Parathyroid adenoma (tissue), 2 donors: ENCODE results near the gene CHMP5.

Experiments used
- H2AFZ ChIP-seq: fragments of 300-600 bp; sonication (generic); one replicate; pipeline ENCODE4 v1.7.0; 2017; ENCODE audit warnings: antibody characterized with exemption, mild to moderate bottlenecking
- H3K27ac ChIP-seq: fragments of 300-600 bp; sonication (generic); one replicate; pipeline ENCODE4 v1.7.0; 2017
- H3K27me3 ChIP-seq: fragments of 300-600 bp; sonication (generic); one replicate; pipeline ENCODE4 v1.7.0; 2017; ENCODE audit warnings: low read length; ENCODE audit not compliant: control insufficient read depth, insufficient read depth
- H3K36me3 ChIP-seq: fragments of 300-600 bp; sonication (generic); one replicate; pipeline ENCODE4 v1.7.0; 2017; ENCODE audit warnings: low read length; ENCODE audit not compliant: control insufficient read depth, insufficient read depth
- H3K4me1 ChIP-seq: fragments of 300-600 bp; sonication (generic); one replicate; pipeline ENCODE4 v1.7.0; 2017; ENCODE audit warnings: control low read depth
- H3K4me2 ChIP-seq: fragments of 300-600 bp; sonication (generic); one replicate; pipeline ENCODE4 v1.7.0; 2017; ENCODE audit warnings: low read length
- H3K4me3 ChIP-seq: fragments of 300-600 bp; sonication (generic); one replicate; pipeline ENCODE4 v1.7.0; 2017; ENCODE audit warnings: low read depth, low read length
- H3K79me2 ChIP-seq: fragments of 300-600 bp; sonication (generic); one replicate; pipeline ENCODE4 v1.7.0; 2017; ENCODE audit warnings: control low read depth
- H3K9ac ChIP-seq: fragments of 300-600 bp; sonication (generic); one replicate; pipeline ENCODE4 v1.7.0; 2017; ENCODE audit warnings: mild to moderate bottlenecking
- H3K9me3 ChIP-seq: fragments of 300-600 bp; sonication (generic); one replicate; pipeline ENCODE4 v1.7.0; 2017; ENCODE audit warnings: low read length; ENCODE audit not compliant: control insufficient read depth
- CTCF ChIP-seq: fragments of 300-600 bp; sonication (generic); IDR thresholded peaks from one replicate; pipeline ENCODE4 v1.7.0; 2017; ENCODE audit warnings: antibody characterized with exemption, mild to moderate bottlenecking
- donor health status: primary hyperparathyroidism.

CHMP5 gene

DNA sequence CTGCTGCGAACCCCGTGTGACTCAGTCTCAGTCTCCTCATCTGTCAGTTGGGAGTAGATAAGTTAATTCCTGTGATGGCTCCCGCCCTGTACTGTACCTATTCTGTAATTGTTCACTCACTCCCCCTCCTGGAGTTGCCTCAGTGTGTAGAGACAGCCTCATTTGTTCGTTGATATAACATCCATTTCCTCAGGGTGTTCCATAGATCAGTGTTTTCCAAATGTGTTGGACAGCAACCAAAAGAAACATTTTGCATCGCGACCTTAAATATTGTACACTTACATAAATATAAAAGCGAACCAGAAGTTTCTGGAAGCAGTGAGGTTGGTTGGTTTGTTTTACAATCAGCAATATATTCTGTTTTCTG lies 26.2 kb downstream of the CHMP5 start:
- TF ChIP-seq CTCF = no peak
- peak overlapping the region; percentile 88 for H3K4me2 ChIP-seq
- peak overlapping the region; percentile 99 for H3K27ac ChIP-seq
- no peaks in the 10 kb centered on the region for H3K36me3 ChIP-seq
- peak overlapping the region; percentile 85 for H2AFZ ChIP-seq
- H3K4me3 ChIP-seq = peak overlapping the region; percentile 98
- peaks cover 4% of the 10 kb centered on the region for H3K4me1 ChIP-seq
- H3K9ac ChIP-seq = peak overlapping the region; percentile 87
- no peaks in the 10 kb centered on the region for H3K27me3 ChIP-seq
- peaks cover 17% of the 10 kb centered on the region for H3K79me2 ChIP-seq
- H3K9me3 ChIP-seq = no peaks in the 10 kb centered on the region

GRCh38 chr9:33291901-33292300 lies 27.1 kb downstream of the CHMP5 start:
- peaks cover 24% of the 10 kb centered on the region for H3K79me2 ChIP-seq
- H3K27ac ChIP-seq = no peak overlapping the region
- TF ChIP-seq CTCF = no peak
- no peaks in the 10 kb centered on the region for H3K27me3 ChIP-seq
- peaks cover 2% of the 10 kb centered on the region for H3K4me1 ChIP-seq
- no peak overlapping the region for H3K4me2 ChIP-seq
- no peak overlapping the region for H2AFZ ChIP-seq
- no peaks in the 10 kb centered on the region for H3K9me3 ChIP-seq
- H3K36me3 ChIP-seq = no peaks in the 10 kb centered on the region
- no peak overlapping the region for H3K4me3 ChIP-seq
- H3K9ac ChIP-seq = no peak overlapping the region

- TF ChIP-seq CTCF = no peak
- H3K27me3 ChIP-seq = no peaks in the 10 kb centered on the region
- H3K4me3 ChIP-seq = no peak overlapping the region
- no peak overlapping the region for H3K9ac ChIP-seq
- no peak overlapping the region for H2AFZ ChIP-seq
- no peak overlapping the region for H3K4me2 ChIP-seq
- peaks cover 24% of the 10 kb centered on the region for H3K79me2 ChIP-seq
- no peaks in the 10 kb centered on the region for H3K9me3 ChIP-seq
- H3K27ac ChIP-seq = no peak overlapping the region
- H3K4me1 ChIP-seq = peaks cover 6% of the 10 kb centered on the region
- H3K36me3 ChIP-seq = no peaks in the 10 kb centered on the region
Observed at GRCh38 chr9:33293782-33294181, 28.9 kb downstream of the CHMP5 start.

- no peak for TF ChIP-seq CTCF
- peaks cover 24% of the 10 kb centered on the region for H3K79me2 ChIP-seq
- H3K4me3 ChIP-seq = no peak overlapping the region
- H3K9ac ChIP-seq = no peak overlapping the region
- no peaks in the 10 kb centered on the region for H3K27me3 ChIP-seq
- H2AFZ ChIP-seq = no peak overlapping the region
- no peaks in the 10 kb centered on the region for H3K9me3 ChIP-seq
- H3K27ac ChIP-seq = no peak overlapping the region
- H3K36me3 ChIP-seq = no peaks in the 10 kb centered on the region
- peaks cover 6% of the 10 kb centered on the region for H3K4me1 ChIP-seq
- H3K4me2 ChIP-seq = no peak overlapping the region
Observed at GRCh38 chr9:33294670-33295432, 30.0 kb downstream of the CHMP5 start.

DNA sequence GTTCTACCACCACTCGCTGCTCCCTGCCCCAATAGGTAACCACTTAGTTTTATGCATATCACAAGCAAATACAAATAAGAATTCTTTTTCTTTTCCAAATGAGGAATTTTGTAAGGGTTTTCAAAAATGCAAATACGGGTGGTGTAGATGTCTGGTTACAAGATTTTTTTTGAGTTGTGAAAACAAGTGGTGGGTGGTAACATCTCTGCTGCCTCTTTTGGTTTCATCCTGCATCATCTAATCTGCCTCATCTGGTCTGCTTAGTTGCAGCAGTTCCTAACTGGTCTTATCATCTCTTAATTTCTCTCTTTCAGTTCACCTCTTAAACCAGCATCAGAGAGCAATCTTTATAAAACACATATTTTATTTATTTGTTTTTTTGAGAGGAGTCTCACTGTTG lies 30.7 kb downstream of the CHMP5 start:
- no peak overlapping the region for H3K9ac ChIP-seq
- H3K79me2 ChIP-seq = peaks cover 24% of the 10 kb centered on the region
- no peak overlapping the region for H3K27ac ChIP-seq
- TF ChIP-seq CTCF = no peak
- H3K36me3 ChIP-seq = no peaks in the 10 kb centered on the region
- H3K4me3 ChIP-seq = no peak overlapping the region
- no peak overlapping the region for H2AFZ ChIP-seq
- peaks cover 6% of the 10 kb centered on the region for H3K4me1 ChIP-seq
- H3K27me3 ChIP-seq = no peaks in the 10 kb centered on the region
- H3K4me2 ChIP-seq = no peak overlapping the region
- H3K9me3 ChIP-seq = no peaks in the 10 kb centered on the region
